SK-N-MC (cell line): ENCODE results near the gene MTHFD1.

Source experiments
- EZH2 ChIP-seq: fragments of 200-600 bp; sonication (generic); IDR thresholded peaks from one replicate; pipeline ENCODE4 v1.6.1; 2017; ENCODE audit warnings: antibody characterized with exemption
- FOXP2 ChIP-seq: optimal IDR thresholded peaks from 2 replicates; pipeline ENCODE3; 2011; ENCODE audit warnings: mild to moderate bottlenecking, moderate library complexity; ENCODE audit not compliant: insufficient read depth; ENCODE audit errors: extremely low read length, control extremely low read depth
- POLR2AphosphoS5 ChIP-seq: IDR thresholded peaks from 2 replicates; pipeline ENCODE4 v1.6.1; 2012; ENCODE audit warnings: mild to moderate bottlenecking, low read depth, low read length, borderline replicate concordance

DNA sequence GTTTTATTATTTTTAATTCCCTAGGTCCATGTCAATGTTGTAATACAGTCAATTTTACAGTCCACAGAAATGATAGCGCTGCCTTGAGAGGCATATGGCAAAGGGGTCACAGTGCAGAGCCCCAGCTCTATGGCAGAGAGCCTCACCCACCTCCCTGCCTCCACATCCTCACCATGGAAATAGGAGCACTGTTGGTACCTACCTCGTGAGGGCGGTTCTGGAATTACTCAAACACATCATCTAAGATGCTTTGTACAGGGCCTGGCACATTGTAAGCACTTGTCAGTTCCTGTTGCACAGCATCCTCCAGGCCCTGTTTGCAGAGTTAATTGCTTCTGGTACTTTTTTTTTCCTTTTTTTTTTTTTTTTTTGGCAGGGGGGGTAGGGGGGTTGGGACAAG is 73.1 kb downstream of the MTHFD1 start:
- TF ChIP-seq POLR2AphosphoS5 (no peak), EZH2 (no peak), FOXP2 (no peak)
